CD4-positive, alpha-beta T cell (primary cell): ENCODE measurements around the gene ATM. TPM values are rescaled to one million over a fixed set of nuclear protein-coding genes. Genes with fewer than 3 reads are reported as not detected.

ENCODE experiments used
- ATAC-seq: fragments of 200-7000 bp; cut with Tn5 transposase; one replicate; pipeline ENCODE4 v1.10.0; 2022; ENCODE audit warnings: mild to moderate bottlenecking; ENCODE audit not compliant: poor library complexity
- CTCF ChIA-PET: fragments of 350-600 bp; sonication (Branson Sonifier 250); formaldehyde crosslinking; loops from one replicate; lab custom pipeline; 2021; ENCODE audit warnings: antibody characterized with exemption, inconsistent platforms; lab: Charles Lee
- POLR2A ChIA-PET: fragments of 350-600 bp; sonication (Branson Sonifier 250); formaldehyde crosslinking; loops from one replicate; lab custom pipeline; 2021; ENCODE audit warnings: antibody characterized with exemption, inconsistent platforms; lab: Charles Lee
- DNase-seq, 14 experiments: peaks; one replicate each; pipeline ENCODE4 v3.0.0-alpha.2; 2013 to 2020; ENCODE audit warnings: mixed read lengths in 2 of 14
- H3K27ac ChIP-seq, 2 donors: one replicate each; pipeline versions ENCODE4 v1.5.1 to v1.7.0; 2013; ENCODE audit warnings: low read length in 2 of 2, low read depth in 1 of 2, mild to moderate bottlenecking in 1 of 2
- H3K27me3 ChIP-seq, 2 experiments: 1 replicate in 1 of 2; 2 replicates in 1 of 2; pipeline versions ENCODE4 v1.6.1 to v1.7.0; 2013; ENCODE audit warnings: low read length in 2 of 2, control low read depth in 1 of 2, mild to moderate bottlenecking in 1 of 2, moderate library complexity in 1 of 2; ENCODE audit not compliant: insufficient read depth in 2 of 2, control insufficient read depth in 1 of 2
- H3K36me3 ChIP-seq: one replicate; pipeline ENCODE4 v1.6.1; 2013; ENCODE audit warnings: low read length, control low read depth; ENCODE audit not compliant: insufficient read depth
- H3K4me1 ChIP-seq: one replicate; pipeline ENCODE4 v1.6.1; 2013; ENCODE audit warnings: low read length, control low read depth; ENCODE audit not compliant: insufficient read depth
- H3K4me3 ChIP-seq: one replicate; pipeline ENCODE4 v1.5.1; 2013; ENCODE audit warnings: mild to moderate bottlenecking, low read length, moderate library complexity
- H3K9me3 ChIP-seq, 2 experiments: 1 replicate in 1 of 2; 2 replicates in 1 of 2; pipeline versions ENCODE4 v1.6.1 to v1.7.0; 2013; ENCODE audit warnings: low read length in 2 of 2, mild to moderate bottlenecking in 2 of 2, control low read depth in 1 of 2, moderate library complexity in 1 of 2; ENCODE audit not compliant: control insufficient read depth in 1 of 2, insufficient read depth in 1 of 2
- H3K27ac Mint-ChIP-seq: one replicate; pipeline ENCODE4 v1.8.0; 2020; ENCODE audit warnings: mixed read lengths
- H3K27me3 Mint-ChIP-seq: one replicate; pipeline ENCODE4 v1.8.0; 2021; ENCODE audit warnings: mixed read lengths
- H3K36me3 Mint-ChIP-seq: one replicate; pipeline ENCODE4 v1.8.0; 2021; ENCODE audit warnings: low read depth, mixed read lengths
- H3K4me1 Mint-ChIP-seq: one replicate; pipeline ENCODE4 v1.8.0; 2021; ENCODE audit warnings: low read depth, mixed read lengths
- H3K4me3 Mint-ChIP-seq: one replicate; pipeline ENCODE4 v1.8.0; 2020; ENCODE audit warnings: mild to moderate bottlenecking, mixed read lengths
- H3K9me3 Mint-ChIP-seq: one replicate; pipeline ENCODE4 v1.8.0; 2020; ENCODE audit warnings: mixed read lengths
- CTCF ChIP-seq: fragments of 200-600 bp; IDR thresholded peaks from one replicate; pipeline ENCODE4 v1.8.0; 2022; ENCODE audit warnings: antibody characterized with exemption, mild to moderate bottlenecking
- intact Hi-C, 2 experiments: fragments of 100-400 bp; cut with DNase I in 1 of 2; cut with micrococcal nuclease in 1 of 2; formaldehyde crosslinking; loops; one replicate each; pipeline versions ENCODE4 v1.15.1 to v1.9.0; 2023 to 2025; cut with DNase I, micrococcal nuclease
- total RNA-seq, 174 experiments: library from RNA in 2 of 174; stranded (reverse) in 2 of 174; gene quantifications; one replicate each; pipeline ENCODE4 v1.2.3 and lab custom pipeline; 2021 to 2026

ATM gene
- total RNA-seq, 2 experiments from 2014 or later = 307 to 329 TPM

GRCh38 chr11:108398439-108398838 lies 175.6 kb downstream of the ATM start:
- no peaks in the 10 kb centered on the region for H3K36me3 ChIP-seq
- H3K27me3 ChIP-seq = no peaks in the 10 kb centered on the region
- H3K27ac ChIP-seq = no peak overlapping the region
- Mint-ChIP-seq H3K36me3 (no peaks in the 10 kb centered on the region), H3K27me3 (no peaks in the 10 kb centered on the region), H3K27ac (no peak overlapping the region), H3K4me3 (no peak overlapping the region), H3K9me3 (no peaks in the 10 kb centered on the region), H3K4me1 (no peaks in the 10 kb centered on the region)
- TF ChIP-seq CTCF = no peak
- no peak overlapping the region for H3K4me3 ChIP-seq
- ChIA-PET CTCF (no interaction called here), POLR2A (no interaction called here)
- H3K9me3 ChIP-seq = no peaks in the 10 kb centered on the region
- DNase-seq (no peak), ATAC-seq (no peak)
- no peaks in the 10 kb centered on the region for H3K4me1 ChIP-seq
- intact Hi-C loops = no loop called here

GRCh38 chr11:108402241-108402640 lies 179.4 kb downstream of the ATM start:
- CTCF ChIA-PET = no interaction called here
- H3K9me3 Mint-ChIP-seq = no peaks in the 10 kb centered on the region

GRCh38 chr11:108403052-108403451 lies 180.2 kb downstream of the ATM start:
- Histone ChIP-seq H3K4me3 (no peak overlapping the region), H3K36me3 (no peaks in the 10 kb centered on the region), H3K4me1 (no peaks in the 10 kb centered on the region), H3K27ac (no peak overlapping the region), H3K27me3 (no peaks in the 10 kb centered on the region), H3K9me3 (no peaks in the 10 kb centered on the region)
- H3K4me3 Mint-ChIP-seq = no peak overlapping the region
- no peaks in the 10 kb centered on the region for H3K9me3 Mint-ChIP-seq
- no peak for ATAC-seq
- CTCF ChIA-PET = no interaction called here
- POLR2A ChIA-PET = no interaction called here
- no peaks in the 10 kb centered on the region for H3K4me1 Mint-ChIP-seq
- TF ChIP-seq CTCF = no peak
- intact Hi-C loops = no loop called here
- H3K36me3 Mint-ChIP-seq = no peaks in the 10 kb centered on the region
- H3K27ac Mint-ChIP-seq = no peak overlapping the region
- DNase-seq = no peak
- H3K27me3 Mint-ChIP-seq = no peaks in the 10 kb centered on the region

More at GRCh38 chr11:108402241-108402640, 179.4 kb downstream of the ATM start:
- no peak for TF ChIP-seq CTCF
- Histone ChIP-seq H3K27ac (no peak overlapping the region), H3K36me3 (no peaks in the 10 kb centered on the region), H3K9me3 (no peaks in the 10 kb centered on the region), H3K4me1 (no peaks in the 10 kb centered on the region), H3K27me3 (no peaks in the 10 kb centered on the region), H3K4me3 (no peak overlapping the region)
- DNase-seq = no peak
- Mint-ChIP-seq H3K4me1 (no peaks in the 10 kb centered on the region), H3K36me3 (no peaks in the 10 kb centered on the region), H3K27ac (no peak overlapping the region), H3K4me3 (no peak overlapping the region), H3K27me3 (no peaks in the 10 kb centered on the region)
- POLR2A ChIA-PET = no interaction called here
- ATAC-seq = no peak
- intact Hi-C loops = no loop called here
